ENCODE data around the gene DCAF4.

Gene DCAF4

DNA sequence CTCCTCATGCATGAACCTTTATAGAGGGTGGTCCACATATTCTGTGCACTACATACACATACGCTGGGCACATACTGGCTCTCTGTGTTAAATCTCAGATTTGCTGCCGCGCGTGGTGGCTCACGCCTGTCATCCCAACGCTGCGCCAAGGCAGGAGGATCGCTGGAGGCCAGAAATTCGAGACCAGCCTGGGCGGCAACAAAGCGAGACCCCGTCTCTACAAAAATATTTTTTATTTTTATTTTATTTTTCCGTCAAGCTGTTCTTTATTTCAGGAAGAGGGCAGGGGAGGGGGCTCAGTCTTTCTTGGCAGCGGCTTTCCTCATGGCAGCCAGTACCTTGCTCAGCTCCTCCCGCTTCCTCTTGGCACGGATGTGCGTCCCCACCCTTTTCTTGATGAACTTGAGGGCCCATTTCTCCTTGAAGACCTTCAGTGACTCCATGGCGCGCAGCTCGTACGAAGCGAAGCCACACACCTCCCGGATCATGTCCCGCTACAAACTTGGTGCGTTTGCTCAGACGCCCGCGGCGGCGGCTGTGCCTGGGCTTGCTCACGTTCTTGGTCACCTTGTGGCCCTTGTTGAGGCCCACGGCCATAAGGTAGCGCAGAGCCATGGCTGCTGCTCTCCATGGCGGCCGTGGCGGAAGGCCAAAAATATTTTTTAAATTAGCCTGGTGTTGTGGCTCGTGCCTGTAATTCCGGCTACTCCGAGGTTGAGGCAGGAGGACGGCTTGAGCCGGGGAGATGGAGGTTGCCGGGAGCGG lies 3.2 kb downstream of the DCAF4 start:
- Histone ChIP-seq H3K4me1 (ENCODE audit: control insufficient read depth, insufficient read depth, low read length, poor library complexity, severe bottlenecking) (no peaks in the 10 kb centered on the region), H3K9me3 (ENCODE audit: control insufficient read depth, low read length) (no peaks in the 10 kb centered on the region), H3K4me3 (ENCODE audit: extremely low read depth, insufficient read depth, low read length, poor library complexity, severe bottlenecking) (no peak overlapping the region), H3K27ac (ENCODE audit: low read depth, low read length, severe bottlenecking) (no peak overlapping the region), H3K36me3 (ENCODE audit: control insufficient read depth, insufficient read depth, low read length) (peaks cover 14% of the 10 kb centered on the region)
- WGBS, 2 experiments (ENCODE audit: insufficient coverage in 2 of 2) = 97 to 98% methylated on average over 33 to 34 of the region's 43 CpGs

DNA sequence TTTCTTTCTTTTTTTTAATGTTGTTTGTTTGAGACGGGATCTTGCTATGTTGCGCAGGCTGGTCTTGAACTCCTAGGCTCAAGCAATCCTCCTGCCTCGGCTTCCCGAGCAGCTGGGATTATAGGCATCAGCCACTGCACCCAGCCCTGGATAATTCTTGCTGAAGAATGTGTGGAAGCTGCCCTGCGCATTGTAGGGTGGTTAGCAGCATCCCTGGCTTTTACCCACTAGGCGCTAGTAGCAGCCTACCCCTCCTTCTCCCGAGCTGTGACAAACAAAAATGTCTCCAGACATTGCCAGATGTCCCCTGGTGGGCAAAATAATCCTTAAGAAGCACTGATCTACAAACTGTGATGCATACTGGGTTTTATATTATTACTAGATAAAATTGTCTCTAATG lies 6.6 kb downstream of the DCAF4 start:
- 85 to 92% methylated on average over 5 to 6 of the region's 7 CpGs for WGBS, 2 experiments (ENCODE audit: insufficient coverage in 2 of 2)
- Histone ChIP-seq H3K4me1 (ENCODE audit: control insufficient read depth, insufficient read depth, low read length, poor library complexity, severe bottlenecking) (no peaks in the 10 kb centered on the region), H3K9me3 (ENCODE audit: control insufficient read depth, low read length) (no peaks in the 10 kb centered on the region), H3K36me3 (ENCODE audit: control insufficient read depth, insufficient read depth, low read length) (peaks cover 14% of the 10 kb centered on the region), H3K4me3 (ENCODE audit: extremely low read depth, insufficient read depth, low read length, poor library complexity, severe bottlenecking) (no peak overlapping the region), H3K27ac (ENCODE audit: low read depth, low read length, severe bottlenecking) (no peak overlapping the region)

DNA sequence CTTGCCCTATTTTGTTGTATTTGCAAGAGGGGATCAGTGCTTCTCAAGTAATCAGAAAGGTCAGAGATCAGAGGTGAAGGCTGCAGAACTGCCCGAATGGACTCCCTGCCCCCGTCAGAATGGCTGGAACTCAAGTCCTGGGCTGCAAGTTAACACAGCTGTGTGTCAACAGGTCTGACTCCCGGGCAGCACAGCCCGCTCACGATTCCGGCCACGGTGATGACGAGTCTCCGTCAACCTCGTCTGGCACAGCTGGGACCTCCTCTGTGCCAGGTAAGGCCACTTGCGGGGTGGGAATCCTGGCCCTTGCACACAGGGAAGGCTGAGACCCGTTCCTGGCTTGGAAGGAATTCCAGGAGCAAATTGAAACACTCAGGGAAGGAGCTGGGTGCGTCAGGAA lies 13.4 kb downstream of the DCAF4 start:
- 89 to 92% methylated on average over 12 of the region's 13 CpGs for WGBS, 2 experiments (ENCODE audit: insufficient coverage in 2 of 2)
- no peak overlapping the region for H3K27ac ChIP-seq (ENCODE audit: low read depth, low read length, severe bottlenecking)
- no peak overlapping the region for H3K4me3 ChIP-seq (ENCODE audit: extremely low read depth, insufficient read depth, low read length, poor library complexity, severe bottlenecking)
- no peaks in the 10 kb centered on the region for H3K4me1 ChIP-seq (ENCODE audit: control insufficient read depth, insufficient read depth, low read length, poor library complexity, severe bottlenecking)
- peaks cover 48% of the 10 kb centered on the region for H3K36me3 ChIP-seq (ENCODE audit: control insufficient read depth, insufficient read depth, low read length)
- H3K9me3 ChIP-seq (ENCODE audit: control insufficient read depth, low read length) = no peaks in the 10 kb centered on the region

- 90 to 97% methylated on average over 8 to 10 of the region's 12 CpGs for WGBS, 2 experiments (ENCODE audit: insufficient coverage in 2 of 2)
- H3K27ac ChIP-seq (ENCODE audit: low read depth, low read length, severe bottlenecking) = no peak overlapping the region
- H3K36me3 ChIP-seq (ENCODE audit: control insufficient read depth, insufficient read depth, low read length) = peaks cover 59% of the 10 kb centered on the region
Measured at GRCh38 chr14:72941286-72941985, 15.2 kb downstream of the DCAF4 start.

DNA sequence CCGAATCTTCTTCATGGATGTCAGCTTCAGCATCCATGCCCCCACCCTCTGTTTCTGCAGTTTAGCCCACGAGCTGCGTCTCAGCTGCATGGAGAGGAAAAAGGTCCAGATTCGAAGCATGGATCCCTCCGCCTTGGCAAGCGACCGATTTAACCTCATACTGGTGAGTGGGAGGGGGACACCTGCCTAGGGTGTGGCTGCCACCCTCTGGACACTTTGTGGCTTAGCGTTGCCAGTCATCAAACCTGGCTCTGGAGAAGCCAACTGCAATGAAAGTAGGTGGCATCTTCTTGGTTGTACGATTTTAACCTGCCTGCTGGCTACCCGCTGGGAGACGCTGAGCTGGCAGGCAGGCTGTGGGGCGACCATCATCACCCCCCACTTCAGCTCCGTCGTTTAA lies 16.7 kb downstream of the DCAF4 start:
- no peak overlapping the region for H3K27ac ChIP-seq (ENCODE audit: low read depth, low read length, severe bottlenecking)
- WGBS, 2 experiments (ENCODE audit: insufficient coverage in 2 of 2) = 89 to 90% methylated on average over 6 to 12 of the region's 14 CpGs
- H3K4me1 ChIP-seq (ENCODE audit: control insufficient read depth, insufficient read depth, low read length, poor library complexity, severe bottlenecking) = peaks cover 5% of the 10 kb centered on the region
- peaks cover 71% of the 10 kb centered on the region for H3K36me3 ChIP-seq (ENCODE audit: control insufficient read depth, insufficient read depth, low read length)
- no peak overlapping the region for H3K4me3 ChIP-seq (ENCODE audit: extremely low read depth, insufficient read depth, low read length, poor library complexity, severe bottlenecking)
- H3K9me3 ChIP-seq (ENCODE audit: control insufficient read depth, low read length) = no peaks in the 10 kb centered on the region

More at GRCh38 chr14:72941286-72941985, 15.2 kb downstream of the DCAF4 start:
- H3K4me1 ChIP-seq (ENCODE audit: control insufficient read depth, insufficient read depth, low read length, poor library complexity, severe bottlenecking) = no peaks in the 10 kb centered on the region
- no peaks in the 10 kb centered on the region for H3K9me3 ChIP-seq (ENCODE audit: control insufficient read depth, low read length)
- no peak overlapping the region for H3K4me3 ChIP-seq (ENCODE audit: extremely low read depth, insufficient read depth, low read length, poor library complexity, severe bottlenecking)

DNA sequence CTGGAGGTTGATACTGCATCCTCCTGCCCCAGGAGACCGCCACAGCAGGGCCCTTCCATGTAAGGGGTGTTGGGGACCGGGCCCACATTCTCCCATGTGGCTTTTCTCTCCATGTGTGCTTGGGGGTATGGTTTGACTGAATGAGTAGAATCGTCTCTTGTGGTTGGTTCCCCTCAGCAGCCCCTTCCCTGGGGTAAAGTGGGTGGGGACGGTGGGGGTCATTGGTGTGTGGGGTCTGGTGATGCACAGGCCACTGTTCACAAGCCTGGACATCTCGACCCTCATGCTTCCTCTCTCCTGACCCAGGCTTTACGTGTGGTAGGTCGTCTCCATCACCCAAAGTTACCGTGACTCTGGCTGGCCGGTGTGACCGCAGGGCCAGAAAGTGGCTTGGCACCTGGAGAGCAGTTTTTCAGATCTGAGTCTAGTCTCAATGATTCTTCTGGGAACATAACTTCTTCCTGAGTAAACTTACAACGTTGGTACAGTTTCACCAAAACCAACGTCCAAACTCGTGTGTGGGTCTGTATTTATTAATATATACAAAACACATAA lies 17.7 kb downstream of the DCAF4 start:
- Histone ChIP-seq H3K36me3 (ENCODE audit: control insufficient read depth, insufficient read depth, low read length) (peaks cover 76% of the 10 kb centered on the region), H3K4me1 (ENCODE audit: control insufficient read depth, insufficient read depth, low read length, poor library complexity, severe bottlenecking) (peaks cover 5% of the 10 kb centered on the region), H3K9me3 (ENCODE audit: control insufficient read depth, low read length) (no peaks in the 10 kb centered on the region), H3K4me3 (ENCODE audit: extremely low read depth, insufficient read depth, low read length, poor library complexity, severe bottlenecking) (no peak overlapping the region), H3K27ac (ENCODE audit: low read depth, low read length, severe bottlenecking) (no peak overlapping the region)
- 96 to 97% methylated on average over 7 to 8 of the region's 13 CpGs for WGBS, 2 experiments (ENCODE audit: insufficient coverage in 2 of 2)

DNA sequence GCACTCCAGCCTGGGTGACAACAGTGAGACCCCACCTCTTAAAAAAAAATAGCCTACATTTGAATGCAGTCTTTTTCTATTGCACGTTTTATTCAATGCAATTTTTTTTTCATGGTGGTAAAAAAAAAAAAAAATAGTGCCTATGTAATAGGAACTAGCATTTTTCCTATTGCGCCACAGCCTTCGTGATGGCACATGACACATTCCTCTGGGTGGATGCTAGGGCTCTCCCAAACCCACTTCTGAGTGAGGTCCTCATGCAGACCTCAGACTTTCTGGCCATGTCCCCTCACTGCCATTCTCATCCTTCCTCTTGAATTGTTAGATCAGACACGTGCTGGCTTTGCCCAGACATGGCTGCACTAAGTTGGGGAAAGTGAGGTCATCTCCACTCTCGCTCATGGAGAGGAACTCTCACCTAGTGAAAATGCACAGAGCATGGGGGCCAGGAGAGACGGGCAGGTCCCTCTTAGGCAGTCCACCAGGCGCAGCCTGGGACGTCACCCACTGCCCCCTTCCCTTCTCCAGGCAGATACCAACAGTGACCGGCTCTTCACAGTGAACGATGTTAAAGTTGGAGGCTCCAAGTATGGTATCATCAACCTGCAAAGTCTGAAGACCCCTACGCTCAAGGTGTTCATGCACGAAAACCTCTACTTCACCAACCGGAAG lies 19.2 kb downstream of the DCAF4 start:
- Histone ChIP-seq H3K27ac (ENCODE audit: low read depth, low read length, severe bottlenecking) (no peak overlapping the region), H3K36me3 (ENCODE audit: control insufficient read depth, insufficient read depth, low read length) (peaks cover 69% of the 10 kb centered on the region), H3K9me3 (ENCODE audit: control insufficient read depth, low read length) (no peaks in the 10 kb centered on the region), H3K4me1 (ENCODE audit: control insufficient read depth, insufficient read depth, low read length, poor library complexity, severe bottlenecking) (peaks cover 5% of the 10 kb centered on the region), H3K4me3 (ENCODE audit: extremely low read depth, insufficient read depth, low read length, poor library complexity, severe bottlenecking) (no peak overlapping the region)
- WGBS, 2 experiments (ENCODE audit: insufficient coverage in 2 of 2) = 96 to 98% methylated on average over 9 to 10 of the region's 13 CpGs

DNA sequence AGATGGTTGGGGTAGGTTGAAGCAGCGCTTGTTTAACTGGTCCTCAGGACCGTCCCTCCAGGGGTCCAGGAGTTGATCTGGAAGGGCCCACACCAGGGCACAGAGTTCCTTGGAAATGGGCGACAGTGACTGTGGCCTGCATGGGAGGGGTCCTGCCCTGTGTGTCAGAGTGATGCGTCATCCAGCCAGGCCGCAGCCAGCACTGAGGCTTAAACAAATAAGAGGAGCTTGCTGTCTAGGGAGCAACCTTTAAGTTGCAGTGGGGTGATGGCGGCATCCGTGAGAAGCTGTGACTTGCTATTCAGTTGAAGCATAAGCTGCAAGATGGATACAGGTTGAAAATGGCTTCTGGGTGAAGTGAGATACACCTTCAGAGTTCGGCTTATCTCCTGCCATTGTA lies 20.2 kb downstream of the DCAF4 start:
- 95 to 96% methylated on average over 8 of the region's 8 CpGs for WGBS, 2 experiments (ENCODE audit: insufficient coverage in 2 of 2)
- Histone ChIP-seq H3K27ac (ENCODE audit: low read depth, low read length, severe bottlenecking) (no peak overlapping the region), H3K36me3 (ENCODE audit: control insufficient read depth, insufficient read depth, low read length) (peaks cover 67% of the 10 kb centered on the region), H3K9me3 (ENCODE audit: control insufficient read depth, low read length) (no peaks in the 10 kb centered on the region), H3K4me3 (ENCODE audit: extremely low read depth, insufficient read depth, low read length, poor library complexity, severe bottlenecking) (no peak overlapping the region), H3K4me1 (ENCODE audit: control insufficient read depth, insufficient read depth, low read length, poor library complexity, severe bottlenecking) (peaks cover 5% of the 10 kb centered on the region)

DNA sequence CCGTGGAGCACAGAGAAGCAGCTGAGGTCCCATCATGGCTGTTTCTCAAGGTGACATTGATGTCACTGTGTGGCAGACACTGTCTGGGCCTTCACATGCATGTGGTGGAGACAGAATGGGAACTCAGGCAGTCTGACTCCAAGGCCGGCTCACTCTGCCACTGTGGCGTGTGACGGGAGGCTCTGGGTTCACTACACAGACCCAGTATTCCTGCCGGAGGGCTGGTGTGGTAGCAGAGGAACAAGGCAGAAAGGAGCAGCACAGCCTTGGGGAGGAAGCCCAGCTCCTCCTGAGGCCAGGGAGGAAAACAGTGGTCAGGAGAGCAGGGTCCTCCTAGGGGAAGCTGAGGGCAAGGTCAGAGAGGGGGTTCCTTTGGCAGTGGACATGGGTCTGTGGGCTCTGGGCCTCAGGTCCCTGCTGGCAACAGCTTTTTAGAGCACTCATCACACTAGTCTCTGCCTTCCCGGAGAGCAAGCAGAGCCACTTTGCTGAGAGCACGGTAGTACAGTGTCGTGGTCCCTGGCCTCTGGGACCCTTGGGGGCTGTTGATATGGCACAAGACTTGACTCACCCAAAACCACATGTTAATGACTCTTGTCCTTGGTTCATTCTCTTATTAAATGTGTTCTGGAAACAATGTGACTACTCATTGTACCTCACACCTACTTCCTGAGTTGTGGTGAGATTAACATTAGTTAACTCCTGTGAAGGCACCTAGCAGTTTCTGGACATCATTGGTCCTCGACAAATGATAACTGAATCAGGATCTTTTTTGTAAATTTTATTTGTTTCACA lies 21.3 kb downstream of the DCAF4 start:
- no peak overlapping the region for H3K4me3 ChIP-seq (ENCODE audit: extremely low read depth, insufficient read depth, low read length, poor library complexity, severe bottlenecking)
- WGBS, 2 experiments (ENCODE audit: insufficient coverage in 2 of 2) = 92 to 97% methylated on average over 5 to 8 of the region's 9 CpGs
- peaks cover 5% of the 10 kb centered on the region for H3K4me1 ChIP-seq (ENCODE audit: control insufficient read depth, insufficient read depth, low read length, poor library complexity, severe bottlenecking)
- H3K27ac ChIP-seq (ENCODE audit: low read depth, low read length, severe bottlenecking) = no peak overlapping the region
- no peaks in the 10 kb centered on the region for H3K9me3 ChIP-seq (ENCODE audit: control insufficient read depth, low read length)
- H3K36me3 ChIP-seq (ENCODE audit: control insufficient read depth, insufficient read depth, low read length) = peaks cover 64% of the 10 kb centered on the region

GRCh38 chr14:72948481-72949138 lies 22.3 kb downstream of the DCAF4 start:
- Histone ChIP-seq H3K4me3 (ENCODE audit: extremely low read depth, insufficient read depth, low read length, poor library complexity, severe bottlenecking) (no peak overlapping the region), H3K27ac (ENCODE audit: low read depth, low read length, severe bottlenecking) (no peak overlapping the region), H3K4me1 (ENCODE audit: control insufficient read depth, insufficient read depth, low read length, poor library complexity, severe bottlenecking) (peaks cover 5% of the 10 kb centered on the region), H3K36me3 (ENCODE audit: control insufficient read depth, insufficient read depth, low read length) (peaks cover 55% of the 10 kb centered on the region), H3K9me3 (ENCODE audit: control insufficient read depth, low read length) (no peaks in the 10 kb centered on the region)
- 20 to 40% methylated on average over 2 to 3 of the region's 5 CpGs for WGBS, 2 experiments (ENCODE audit: insufficient coverage in 2 of 2)

Data from mesodermal cell (in vitro differentiated cells).